ENCODE results near the gene GNG12.

DNA sequence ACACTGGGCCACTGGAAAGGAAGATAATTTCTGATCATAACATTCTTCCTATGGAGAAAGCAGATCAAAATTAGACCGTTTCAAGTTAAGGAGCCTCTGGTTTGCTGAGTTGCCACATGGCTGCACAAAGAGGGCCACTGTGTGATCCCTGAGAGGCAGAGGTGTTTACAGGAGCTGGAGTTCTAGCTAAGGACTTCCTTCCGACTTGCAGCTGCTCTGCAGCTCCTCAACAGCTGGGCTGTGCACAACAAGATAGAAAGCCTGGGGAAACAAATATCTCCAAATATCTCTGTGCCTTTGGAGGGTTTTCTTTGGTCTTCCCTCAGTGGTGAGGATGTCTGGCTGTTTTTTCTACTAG lies 121.4 kb downstream of the GNG12 start:
- TF ChIP-seq EZH2phosphoT487 (IDR thresholded peaks at IDR 0.05; ENCODE audit: borderline replicate concordance, low read length) (no peak), EZH2 (IDR thresholded peaks at IDR 0.05; ENCODE audit: low read length, unreplicated experiment) (no peak)
- TF ChIP-seq, protein P1, sequence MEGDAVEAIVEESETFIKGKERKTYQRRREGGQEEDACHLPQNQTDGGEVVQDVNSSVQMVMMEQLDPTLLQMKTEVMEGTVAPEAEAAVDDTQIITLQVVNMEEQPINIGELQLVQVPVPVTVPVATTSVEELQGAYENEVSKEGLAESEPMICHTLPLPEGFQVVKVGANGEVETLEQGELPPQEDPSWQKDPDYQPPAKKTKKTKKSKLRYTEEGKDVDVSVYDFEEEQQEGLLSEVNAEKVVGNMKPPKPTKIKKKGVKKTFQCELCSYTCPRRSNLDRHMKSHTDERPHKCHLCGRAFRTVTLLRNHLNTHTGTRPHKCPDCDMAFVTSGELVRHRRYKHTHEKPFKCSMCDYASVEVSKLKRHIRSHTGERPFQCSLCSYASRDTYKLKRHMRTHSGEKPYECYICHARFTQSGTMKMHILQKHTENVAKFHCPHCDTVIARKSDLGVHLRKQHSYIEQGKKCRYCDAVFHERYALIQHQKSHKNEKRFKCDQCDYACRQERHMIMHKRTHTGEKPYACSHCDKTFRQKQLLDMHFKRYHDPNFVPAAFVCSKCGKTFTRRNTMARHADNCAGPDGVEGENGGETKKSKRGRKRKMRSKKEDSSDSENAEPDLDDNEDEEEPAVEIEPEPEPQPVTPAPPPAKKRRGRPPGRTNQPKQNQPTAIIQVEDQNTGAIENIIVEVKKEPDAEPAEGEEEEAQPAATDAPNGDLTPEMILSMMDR (conservative IDR thresholded peaks at IDR 0.05; ENCODE audit: low read depth, low read length) = no peak
